Mucosa of rectum (tissue), 2 donors: ENCODE measurements around the gene MACO1.

Experiments
- H3K27ac ChIP-seq, 2 donors: one replicate each; pipeline ENCODE4 v1.7.0; 2013; ENCODE audit warnings: inconsistent platforms in 2 of 2, low read depth in 2 of 2, low read length in 2 of 2
- H3K27me3 ChIP-seq, 2 donors: one replicate each; pipeline ENCODE4 v1.7.0; 2013; ENCODE audit warnings: low read length in 2 of 2; ENCODE audit not compliant: control insufficient read depth in 2 of 2, insufficient read depth in 2 of 2
- H3K36me3 ChIP-seq, 2 donors: one replicate each; pipeline ENCODE4 v1.7.0; 2013; ENCODE audit warnings: low read length in 2 of 2; ENCODE audit not compliant: control insufficient read depth in 2 of 2, insufficient read depth in 2 of 2
- H3K4me1 ChIP-seq, 2 donors: one replicate each; pipeline ENCODE4 v1.7.0; 2013; ENCODE audit warnings: low read length in 2 of 2, mild to moderate bottlenecking in 1 of 2; ENCODE audit not compliant: control insufficient read depth in 2 of 2, insufficient read depth in 2 of 2
- H3K4me3 ChIP-seq, 2 donors: one replicate each; pipeline ENCODE4 v1.7.0; 2013; ENCODE audit warnings: low read length in 2 of 2
- H3K9ac ChIP-seq, 2 donors: one replicate each; pipeline ENCODE4 v1.7.0; 2013; ENCODE audit warnings: low read length in 2 of 2, low read depth in 1 of 2, mild to moderate bottlenecking in 1 of 2
- H3K9me3 ChIP-seq, 2 donors: one replicate each; pipeline ENCODE4 v1.7.0; 2013; ENCODE audit warnings: low read length in 2 of 2; ENCODE audit not compliant: control insufficient read depth in 2 of 2
- donor health status: healthy.
- donor health status: Normal muscosa, but diverticular disease.

Gene MACO1

DNA sequence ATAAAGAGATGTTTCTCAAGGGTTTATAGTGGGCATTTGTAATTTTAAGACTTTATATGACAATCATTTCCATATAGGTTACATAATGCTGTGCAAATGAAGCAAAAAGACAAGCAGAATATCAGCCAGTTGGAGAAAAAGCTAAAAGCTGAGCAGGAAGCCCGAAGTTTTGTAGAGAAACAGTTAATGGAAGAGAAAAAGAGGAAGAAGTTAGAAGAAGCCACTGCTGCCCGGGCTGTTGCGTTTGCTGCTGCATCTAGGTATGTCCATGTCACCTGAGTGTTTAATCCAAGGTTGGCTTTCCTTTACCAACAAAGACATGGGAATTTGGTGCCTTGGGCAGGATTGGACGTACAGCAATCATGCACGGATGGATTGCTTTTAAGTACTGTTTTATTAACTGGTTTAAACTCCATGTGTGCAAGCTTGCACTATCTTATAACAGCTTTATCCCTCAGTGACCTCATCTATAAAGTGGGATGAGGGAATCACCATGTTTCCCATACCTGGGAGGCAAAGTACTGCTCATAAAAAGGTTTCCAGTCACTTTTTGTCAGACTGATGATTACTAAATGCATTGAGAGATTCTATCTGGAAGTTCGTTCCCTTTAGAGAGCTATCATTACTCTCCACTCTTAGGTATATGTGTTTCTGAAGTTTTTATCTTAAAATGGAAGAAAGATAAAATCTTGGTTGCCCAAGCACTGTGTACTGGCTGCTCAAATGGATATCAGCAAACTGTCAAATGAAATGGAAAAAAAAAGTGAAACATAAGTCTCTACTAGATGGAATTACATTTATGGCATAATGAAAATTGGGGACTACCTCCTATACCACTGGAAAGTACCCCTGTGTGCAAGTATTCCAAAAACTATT is 55.1 kb downstream of the MACO1 start:
- H3K4me3 ChIP-seq: no peak overlapping the region
- H3K27ac ChIP-seq: no peak overlapping the region
- H3K9me3 ChIP-seq: no peaks in the 10 kb centered on the region
- H3K4me1 ChIP-seq: peaks cover 0 to 9% of the 10 kb centered on the region in 2 donors
- H3K9ac ChIP-seq: no peak overlapping the region
- H3K36me3 ChIP-seq: peaks cover 23 to 27% of the 10 kb centered on the region in 2 donors
- H3K27me3 ChIP-seq: no peaks in the 10 kb centered on the region

DNA sequence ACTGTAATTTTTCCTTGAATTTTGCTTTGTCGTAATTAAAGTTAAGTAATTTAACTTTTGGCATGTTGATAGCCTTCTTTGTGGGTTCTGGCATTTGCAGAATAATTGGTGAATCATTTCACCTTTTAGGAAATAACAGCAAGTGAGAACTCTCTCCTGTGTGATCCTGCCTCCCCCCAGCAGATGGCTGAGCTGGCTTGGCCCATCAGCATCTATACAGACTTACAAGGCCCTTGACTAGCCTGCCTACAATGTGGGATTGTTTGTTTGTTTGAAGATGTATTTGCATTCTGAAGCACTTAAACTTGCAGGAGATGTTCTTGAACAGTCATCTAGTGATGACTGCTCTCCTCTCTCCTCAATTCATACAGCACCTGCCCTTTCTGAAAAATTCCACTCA is 55.9 kb downstream of the MACO1 start:
- Histone ChIP-seq H3K4me3 (no peak overlapping the region), H3K36me3 (peaks cover 30 to 31% of the 10 kb centered on the region in 2 donors), H3K4me1 (peaks cover 0 to 9% of the 10 kb centered on the region in 2 donors), H3K9ac (no peak overlapping the region), H3K27ac (no peak overlapping the region), H3K27me3 (no peaks in the 10 kb centered on the region), H3K9me3 (no peaks in the 10 kb centered on the region)

DNA sequence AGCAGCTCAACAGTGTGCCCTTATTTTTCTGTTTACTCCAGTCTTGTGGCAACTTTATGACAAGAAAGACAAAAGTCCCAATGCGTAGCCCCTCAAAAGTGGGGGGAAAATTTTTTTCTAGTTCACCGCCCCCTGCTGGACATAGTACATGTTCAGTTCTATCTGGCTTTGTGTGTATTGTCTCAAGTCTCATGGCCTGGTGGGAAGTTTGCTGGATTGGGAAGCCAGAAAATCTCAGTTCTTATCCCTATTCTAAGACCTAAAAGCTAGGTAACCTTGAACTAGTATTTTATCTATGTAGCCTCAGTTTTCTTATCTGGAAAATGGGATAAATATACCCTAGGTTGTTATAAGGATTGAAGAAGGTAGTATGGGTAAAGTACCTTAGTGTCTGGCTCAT is 56.9 kb downstream of the MACO1 start:
- Histone ChIP-seq H3K27me3 (no peaks in the 10 kb centered on the region), H3K9me3 (no peaks in the 10 kb centered on the region), H3K9ac (no peak overlapping the region), H3K36me3 (peaks cover 40% of the 10 kb centered on the region in 2 donors), H3K4me1 (peaks cover 0 to 9% of the 10 kb centered on the region in 2 donors), H3K4me3 (no peak overlapping the region), H3K27ac (no peak overlapping the region)

DNA sequence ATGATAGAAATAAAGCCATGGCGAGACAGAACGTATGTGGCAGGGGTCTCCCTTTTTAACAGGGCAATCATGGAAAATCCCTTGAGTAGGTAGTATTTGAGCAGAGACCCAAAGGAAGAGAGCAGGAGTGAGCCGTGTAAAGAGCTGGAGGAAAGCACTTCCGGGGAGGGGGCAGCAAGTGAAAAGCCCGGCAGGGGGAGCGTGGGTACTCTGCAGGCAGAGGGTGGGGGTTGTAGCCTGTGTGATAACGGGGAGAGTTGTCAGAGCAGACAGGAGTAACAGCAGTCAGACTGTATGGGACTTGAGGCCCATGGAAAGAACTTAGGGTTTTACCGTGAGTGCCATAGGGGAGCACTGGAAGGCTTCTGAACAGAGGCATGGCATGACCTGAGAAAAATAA is 61.6 kb downstream of the MACO1 start:
- Histone ChIP-seq H3K36me3 (peaks cover 42 to 57% of the 10 kb centered on the region in 2 donors), H3K4me1 (no peaks in the 10 kb centered on the region), H3K27ac (no peak overlapping the region), H3K27me3 (no peaks in the 10 kb centered on the region), H3K9ac (no peak overlapping the region), H3K4me3 (no peak overlapping the region), H3K9me3 (no peaks in the 10 kb centered on the region)

DNA sequence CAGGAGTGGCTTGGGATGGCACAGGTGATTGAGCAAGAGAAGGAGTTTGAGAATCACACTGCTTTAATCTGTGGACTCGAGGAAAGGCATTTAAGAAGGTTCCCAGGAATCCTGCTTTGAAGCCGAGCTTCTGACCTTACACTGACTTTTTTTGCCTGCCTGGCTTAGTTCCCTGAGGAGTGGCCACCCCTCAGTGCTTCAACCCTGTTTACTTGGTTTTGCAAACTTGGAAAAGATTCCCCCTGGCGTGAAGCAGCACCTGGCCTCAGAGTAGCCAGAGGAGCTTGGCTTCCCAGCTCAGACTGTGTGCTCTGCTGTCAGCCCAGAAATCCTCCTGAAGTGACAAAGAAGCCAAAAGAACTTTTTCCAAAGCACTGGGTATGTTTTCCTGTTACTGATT is 64.3 kb downstream of the MACO1 start:
- no peak overlapping the region for H3K9ac ChIP-seq
- H3K36me3 ChIP-seq: peaks cover 41 to 66% of the 10 kb centered on the region in 2 donors
- no peak overlapping the region for H3K27ac ChIP-seq
- H3K27me3 ChIP-seq: no peaks in the 10 kb centered on the region
- H3K4me1 ChIP-seq: no peaks in the 10 kb centered on the region
- no peaks in the 10 kb centered on the region for H3K9me3 ChIP-seq
- no peak overlapping the region for H3K4me3 ChIP-seq

DNA sequence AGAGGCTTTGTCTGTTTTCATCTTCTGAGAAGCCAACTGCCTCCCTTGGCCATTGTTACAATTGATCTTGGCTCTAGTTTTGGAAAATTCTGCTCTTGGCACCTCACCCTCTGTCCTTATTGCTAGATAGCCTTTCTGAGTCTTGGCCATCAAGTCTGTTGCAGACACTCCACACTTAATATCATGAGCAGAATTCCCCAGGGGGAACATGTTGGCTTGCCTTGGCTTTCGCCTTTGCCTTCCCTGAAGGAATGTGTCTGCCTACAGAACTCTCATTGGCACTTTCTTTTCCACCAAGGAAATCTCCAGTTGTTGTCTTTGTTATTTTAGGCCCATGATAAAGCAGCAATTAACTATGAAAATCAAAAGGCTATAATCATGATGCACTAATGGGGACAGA is 70.0 kb downstream of the MACO1 start:
- no peaks in the 10 kb centered on the region for H3K9me3 ChIP-seq
- H3K27me3 ChIP-seq: no peaks in the 10 kb centered on the region
- H3K36me3 ChIP-seq: peaks cover 12 to 33% of the 10 kb centered on the region in 2 donors
- H3K4me1 ChIP-seq: peaks cover 18 to 28% of the 10 kb centered on the region in 2 donors
- H3K4me3 ChIP-seq: no peak overlapping the region
- H3K27ac ChIP-seq: no peak overlapping the region
- H3K9ac ChIP-seq: no peak overlapping the region

DNA sequence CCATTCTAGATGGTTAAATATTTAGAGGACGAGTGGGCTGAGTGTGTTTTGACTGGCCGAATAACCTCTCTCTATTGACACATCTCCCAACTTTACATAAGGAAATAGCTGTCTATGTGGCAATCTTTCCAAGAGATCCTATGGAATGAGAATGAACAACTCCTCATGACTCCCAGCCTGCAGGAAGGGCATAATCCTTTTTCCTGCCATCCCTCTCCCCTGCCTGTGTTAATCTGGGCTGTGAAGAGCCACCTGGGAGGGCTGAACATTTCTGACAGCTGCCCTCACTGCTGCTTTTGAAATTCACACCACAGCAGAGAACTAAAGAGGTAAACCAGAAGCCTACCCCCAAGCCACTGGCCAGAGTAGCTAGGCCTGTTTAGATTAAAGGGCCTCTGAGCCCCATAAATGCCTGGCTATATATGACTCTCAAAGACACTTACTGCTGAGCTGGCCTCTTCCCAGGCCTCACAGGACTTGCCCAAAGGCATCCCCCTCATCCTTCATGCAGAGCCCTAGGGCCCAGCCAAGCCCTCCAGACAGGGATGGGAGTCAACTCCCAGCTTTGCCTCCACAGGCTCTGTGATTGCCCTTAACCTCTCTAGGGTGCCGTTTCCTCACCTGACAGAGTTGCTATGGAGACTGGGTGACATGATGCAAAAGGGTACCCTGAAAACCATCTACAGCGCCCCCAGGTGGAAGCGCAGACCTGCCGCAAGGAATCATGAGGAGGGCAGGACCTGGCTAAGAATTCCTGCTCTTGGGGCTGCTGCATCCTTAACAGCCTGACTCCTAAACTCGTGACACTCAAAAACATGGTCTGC is 70.8 kb downstream of the MACO1 start:
- H3K9ac ChIP-seq: no peak overlapping the region
- peak overlapping the region; percentile 77 to 79 for H3K27ac ChIP-seq
- H3K9me3 ChIP-seq: no peaks in the 10 kb centered on the region
- peaks cover 22 to 33% of the 10 kb centered on the region in 2 donors for H3K4me1 ChIP-seq
- H3K4me3 ChIP-seq: no peak overlapping the region
- H3K36me3 ChIP-seq: peaks cover 9 to 26% of the 10 kb centered on the region in 2 donors
- no peaks in the 10 kb centered on the region for H3K27me3 ChIP-seq

DNA sequence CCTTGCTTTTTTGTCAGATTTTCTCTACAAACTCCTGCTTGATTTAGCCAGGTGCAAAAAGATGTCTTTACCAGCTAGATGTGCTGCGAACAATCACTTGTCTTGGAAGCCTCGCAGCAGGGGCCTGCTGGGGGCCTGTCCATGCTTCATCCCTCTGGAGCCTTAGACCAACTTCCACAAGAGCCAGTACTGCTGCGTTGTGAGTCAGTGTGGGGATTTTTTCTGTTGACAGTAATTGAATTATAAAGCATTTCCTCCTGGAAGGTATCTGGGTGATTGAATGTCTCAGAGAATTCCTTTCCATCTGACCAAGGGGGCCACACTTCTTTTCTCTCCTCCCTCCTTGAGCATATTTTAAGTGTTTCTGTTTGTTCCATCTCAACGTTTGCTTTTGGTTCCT is 72.3 kb downstream of the MACO1 start:
- H3K9me3 ChIP-seq: no peaks in the 10 kb centered on the region
- H3K9ac ChIP-seq: no peak overlapping the region
- H3K36me3 ChIP-seq: peaks cover 6 to 14% of the 10 kb centered on the region in 2 donors
- H3K27me3 ChIP-seq: no peaks in the 10 kb centered on the region
- H3K4me1 ChIP-seq: peaks cover 23 to 33% of the 10 kb centered on the region in 2 donors
- H3K4me3 ChIP-seq: no peak overlapping the region
- no peak overlapping the region for H3K27ac ChIP-seq

DNA sequence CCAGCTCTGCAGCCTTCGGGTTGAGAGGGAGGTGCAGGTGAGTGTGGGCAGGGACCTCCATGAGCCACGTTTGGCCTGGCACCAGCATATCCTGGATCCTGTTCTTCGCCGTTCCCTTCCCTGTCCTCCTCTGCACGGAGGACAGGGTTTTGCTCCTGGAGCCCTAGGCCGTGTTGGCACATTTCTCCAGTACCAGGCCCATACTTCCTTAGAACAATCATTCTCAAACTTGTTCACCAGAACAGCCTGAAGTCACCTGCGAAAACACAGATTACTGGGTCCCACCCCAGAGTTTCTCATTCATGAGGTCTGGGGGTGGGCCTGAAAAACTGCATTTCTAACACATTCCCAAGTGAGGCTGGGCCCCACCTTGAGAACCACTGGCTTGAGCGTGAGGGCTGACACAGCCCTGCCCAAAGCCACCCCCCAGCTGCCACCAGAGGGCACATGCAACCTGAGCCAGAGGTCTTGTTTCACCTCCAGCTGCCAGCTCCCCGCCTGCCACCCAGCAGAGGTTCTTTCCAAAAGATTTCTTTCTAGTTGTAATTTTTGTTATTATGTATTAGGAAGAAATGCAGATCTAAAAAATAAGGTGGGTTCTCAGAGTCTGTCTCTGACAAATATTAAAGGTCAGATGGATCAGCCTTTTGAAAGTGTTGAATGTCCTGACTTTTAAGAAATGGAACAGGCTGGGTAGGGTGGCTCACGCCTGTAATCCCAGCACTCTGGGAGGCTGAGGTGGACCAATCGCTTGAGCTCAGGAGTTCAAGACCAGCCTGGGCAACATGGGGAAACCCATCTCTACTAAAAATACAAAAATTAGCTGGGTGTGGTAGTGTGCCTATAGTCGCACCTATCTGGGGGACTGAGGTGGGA is 73.1 kb downstream of the MACO1 start:
- peak overlapping the region in 1 of 2 donors; percentile 12 for H3K9ac ChIP-seq
- H3K4me1 ChIP-seq: peaks cover 23 to 33% of the 10 kb centered on the region in 2 donors
- H3K4me3 ChIP-seq: no peak overlapping the region
- no peaks in the 10 kb centered on the region for H3K27me3 ChIP-seq
- H3K36me3 ChIP-seq: peaks cover 0 to 8% of the 10 kb centered on the region in 2 donors
- no peaks in the 10 kb centered on the region for H3K9me3 ChIP-seq
- no peak overlapping the region for H3K27ac ChIP-seq
